Prostate gland (tissue), 2 donors: ENCODE data around the gene ACCS. TPM values are rescaled to one million over a fixed set of nuclear protein-coding genes. Genes with fewer than 3 reads are reported as not detected.

ENCODE experiments used
- DNase-seq: peaks from one replicate; pipeline ENCODE4 v3.0.0-alpha.2; 2019; ENCODE audit warnings: low spot score
- H3K27ac ChIP-seq, 2 donors: fragments of 200-600 bp; sonication (generic); 2 replicates each; pipeline ENCODE4 v1.5.1; 2017 to 2019
- H3K27me3 ChIP-seq: fragments of 200-600 bp; sonication (generic); replicated peaks from 2 replicates; pipeline ENCODE4 v1.5.1; 2019; ENCODE audit not compliant: insufficient read depth
- H3K36me3 ChIP-seq, 2 donors: fragments of 200-600 bp; sonication (generic); 1 replicate in 1 of 2; 2 replicates in 1 of 2; pipeline versions ENCODE4 v1.5.1 to v1.8.1; 2017 to 2019
- H3K4me1 ChIP-seq: fragments of 200-600 bp; sonication (generic); replicated peaks from 2 replicates; pipeline ENCODE4 v1.5.1; 2019
- H3K4me3 ChIP-seq, 2 donors: fragments of 200-600 bp; sonication (generic); 2 replicates each; pipeline ENCODE4 v1.5.1; 2017 to 2019
- H3K9me3 ChIP-seq: fragments of 200-600 bp; sonication (generic); 2 replicates; pipeline ENCODE4 v1.5.1; 2017
- CTCF ChIP-seq, 4 experiments: fragments of 200-600 bp in 2 of 4; fragments of 450-650 bp in 2 of 4; sonication (generic) in 2 of 4; IDR thresholded peaks; 1 replicate in 3 of 4; 2 replicates in 1 of 4; pipeline ENCODE4 v1.5.1; 2016 to 2019; ENCODE audit warnings: antibody characterized with exemption in 4 of 4, mild to moderate bottlenecking in 2 of 4, moderate library complexity in 2 of 4
- POLR2A ChIP-seq: fragments of 450-650 bp; IDR thresholded peaks from one replicate; pipeline ENCODE4 v1.6.1; 2016; ENCODE audit warnings: antibody characterized with exemption, mild to moderate bottlenecking
- POLR2AphosphoS5 ChIP-seq: sonication (generic); formaldehyde crosslinking; IDR thresholded peaks from one replicate; pipeline ENCODE4 v1.6.1; 2017; ENCODE audit warnings: antibody characterized with exemption
- WGBS: methylation state at CpG from one replicate; pipeline ENCODE4 v1.1.5; 2018; 5-methylcytosine and 5-hydroxymethylcytosine counted together
- intact Hi-C: fragments of 100-400 bp; cut with DNase I; formaldehyde crosslinking; loops from one replicate; pipeline ENCODE4 v1.14.2; 2022
- total RNA-seq, 2 donors: library from RNA; depleted of rRNA; stranded (reverse); fragments of >200 nt; gene quantifications; one replicate each; pipeline ENCODE4 v1.1.0, GENCODE V29; 2016

The ACCS gene
- total RNA-seq, 2 donors from 2014 or later: 18.2 to 31.8 TPM

DNA sequence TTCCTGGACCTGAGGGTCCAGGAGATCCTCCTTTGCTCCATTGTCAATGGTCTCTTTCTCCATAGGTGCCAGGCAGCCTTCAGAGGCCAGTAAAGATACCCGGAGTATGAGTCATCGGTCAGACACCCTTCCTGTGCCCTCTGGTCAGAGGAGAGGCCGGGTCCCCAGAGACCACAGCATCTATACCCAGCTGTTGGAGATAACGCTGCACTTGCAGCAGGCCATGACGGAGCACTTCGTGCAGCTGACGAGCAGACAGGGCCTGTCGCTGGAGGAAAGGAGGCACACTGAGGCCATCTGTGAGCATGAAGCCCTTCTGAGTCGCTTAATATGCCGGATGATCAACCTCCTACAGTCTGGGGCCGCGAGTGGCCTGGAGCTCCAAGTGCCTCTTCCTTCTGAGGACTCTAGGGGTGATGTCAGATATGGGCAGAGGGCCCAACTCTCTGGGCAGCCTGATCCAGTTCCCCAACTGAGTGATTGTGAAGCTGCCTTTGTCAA is 18.1 kb upstream of the ACCS start, which contains the start of gene ACCSL:
Gene ACCSL (plus strand): TSS at position 51 of the 501 bp plus-strand sequence. CDS start 56 bp downstream, at position 107.
- no peak for TF ChIP-seq POLR2A
- TF ChIP-seq CTCF (IDR thresholded peaks at IDR 0.05): no peak
- TF ChIP-seq POLR2AphosphoS5: no peak
- no peaks in the 10 kb centered on the region for H3K36me3 ChIP-seq
- no peaks in the 10 kb centered on the region for H3K27me3 ChIP-seq
- H3K27ac ChIP-seq: no peak within 1 kb of the TSS
- WGBS: 87% methylated on average over 12 of the region's 12 CpGs
- intact Hi-C loops: no loop called here
- no peaks in the 10 kb centered on the region for H3K4me1 ChIP-seq
- H3K9me3 ChIP-seq: no peaks in the 10 kb centered on the region
- H3K4me3 ChIP-seq: no peak within 1 kb of the TSS
- DNase-seq: no peak

DNA sequence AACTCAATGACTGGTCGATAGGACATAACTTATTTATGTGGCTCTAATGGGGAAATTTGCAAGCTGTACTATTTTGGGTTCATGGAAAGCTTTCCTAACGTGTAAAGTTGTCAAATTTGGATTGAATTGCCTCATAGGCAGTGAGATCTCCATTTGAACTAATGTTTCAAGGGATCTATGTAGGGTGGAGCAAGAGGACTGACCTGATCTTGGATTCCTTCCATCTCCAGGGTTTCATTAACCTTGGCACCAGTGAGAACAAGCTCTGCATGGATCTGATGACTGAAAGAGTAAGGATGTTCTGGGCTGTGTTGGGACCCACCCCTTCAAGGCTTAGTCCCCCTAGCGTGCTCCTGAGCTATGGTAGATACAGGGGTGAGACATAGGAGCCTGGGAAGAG is 16.2 kb upstream of the ACCS start:
- Histone ChIP-seq H3K27me3 (no peaks in the 10 kb centered on the region), H3K9me3 (no peaks in the 10 kb centered on the region), H3K36me3 (no peaks in the 10 kb centered on the region), H3K27ac (no peak overlapping the region), H3K4me3 (no peak overlapping the region), H3K4me1 (no peaks in the 10 kb centered on the region)
- no peak for TF ChIP-seq POLR2AphosphoS5
- no peak for TF ChIP-seq POLR2A
- TF ChIP-seq CTCF (IDR thresholded peaks at IDR 0.05): no peak
- 86% methylated on average over 3 of the region's 3 CpGs for WGBS
- DNase-seq: no peak
- intact Hi-C loops: no loop called here

DNA sequence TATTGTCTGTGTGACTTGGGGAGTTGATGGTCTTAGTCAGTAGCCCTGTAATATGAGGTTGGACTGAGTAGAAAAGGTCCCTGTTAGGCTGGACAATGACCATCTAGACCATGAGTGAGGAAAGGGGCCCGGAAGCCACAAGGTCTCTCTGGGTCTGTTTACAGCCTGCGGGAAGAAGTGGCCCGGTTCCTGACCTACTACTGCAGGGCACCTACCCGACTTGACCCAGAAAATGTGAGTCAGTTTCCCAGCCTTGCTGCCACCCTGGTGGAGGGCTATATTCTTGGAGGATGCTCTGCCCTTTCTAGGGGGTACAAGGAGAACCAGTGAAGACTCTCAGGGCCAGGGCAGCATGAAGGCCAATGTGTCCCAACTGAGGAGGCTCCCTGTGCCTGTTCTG is 14.9 kb upstream of the ACCS start:
- Histone ChIP-seq H3K9me3 (no peaks in the 10 kb centered on the region), H3K27ac (no peak overlapping the region), H3K4me3 (no peak overlapping the region), H3K27me3 (no peaks in the 10 kb centered on the region), H3K4me1 (no peaks in the 10 kb centered on the region), H3K36me3 (no peaks in the 10 kb centered on the region)
- WGBS: 97% methylated on average over 4 of the region's 4 CpGs
- TF ChIP-seq CTCF (IDR thresholded peaks at IDR 0.05): no peak
- no peak for TF ChIP-seq POLR2AphosphoS5
- TF ChIP-seq POLR2A: no peak
- intact Hi-C loops: no loop called here
- no peak for DNase-seq

DNA sequence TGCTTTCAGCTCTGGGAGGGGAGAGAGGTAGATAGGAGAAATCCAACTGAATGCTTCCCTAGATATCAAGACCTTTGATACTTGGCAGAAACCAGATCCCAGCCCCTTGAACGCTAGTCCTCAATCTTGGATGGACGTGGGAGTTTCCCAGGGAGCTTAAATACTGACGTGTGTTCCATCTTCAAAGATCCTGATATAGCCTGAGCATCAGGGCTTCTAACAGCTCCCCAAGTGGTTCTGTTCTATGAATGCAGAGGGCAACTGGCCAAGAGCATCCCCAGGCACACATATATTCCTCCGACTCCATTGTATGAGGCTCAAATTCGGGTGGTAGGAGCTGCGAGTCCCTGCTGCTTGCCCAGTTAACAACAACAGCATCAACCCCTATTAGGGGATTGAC is 8.7 kb upstream of the ACCS start:
- Histone ChIP-seq H3K36me3 (no peaks in the 10 kb centered on the region), H3K27me3 (no peaks in the 10 kb centered on the region), H3K27ac (no peak overlapping the region), H3K4me1 (no peaks in the 10 kb centered on the region), H3K4me3 (no peak overlapping the region), H3K9me3 (no peaks in the 10 kb centered on the region)
- intact Hi-C loops: no loop called here
- TF ChIP-seq CTCF (IDR thresholded peaks at IDR 0.05) (no peak), POLR2A (no peak), POLR2AphosphoS5 (no peak)
- 83% methylated on average over 6 of the region's 6 CpGs for WGBS
- no peak for DNase-seq

DNA sequence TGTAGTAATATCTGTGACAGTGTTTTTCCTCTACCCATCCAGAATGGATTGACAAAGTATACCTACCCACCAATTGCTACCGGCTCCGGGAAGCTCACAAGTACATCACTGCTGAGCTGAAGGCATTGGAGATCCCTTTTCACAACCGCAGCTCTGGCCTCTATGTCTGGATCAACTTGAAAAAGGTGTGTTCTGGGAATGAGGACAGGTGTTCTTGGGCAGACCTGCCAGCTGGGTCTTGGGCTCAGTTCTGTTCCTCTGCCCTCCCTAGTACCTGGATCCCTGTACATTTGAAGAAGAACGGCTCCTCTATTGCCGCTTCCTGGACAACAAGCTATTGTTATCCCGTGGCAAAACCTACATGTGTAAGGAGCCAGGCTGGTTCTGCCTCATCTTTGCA is 7.8 kb upstream of the ACCS start:
- Histone ChIP-seq H3K9me3 (no peaks in the 10 kb centered on the region), H3K4me1 (no peaks in the 10 kb centered on the region), H3K27ac (no peak overlapping the region), H3K36me3 (no peaks in the 10 kb centered on the region), H3K27me3 (no peaks in the 10 kb centered on the region), H3K4me3 (no peak overlapping the region)
- intact Hi-C loops: no loop called here
- no peak for DNase-seq
- 88% methylated on average over 6 of the region's 6 CpGs for whole genome bisulfite sequencing
- TF ChIP-seq CTCF (IDR thresholded peaks at IDR 0.05): no peak
